ENCODE results near the gene ZBTB20. TPM values are rescaled to one million over a fixed set of nuclear protein-coding genes. Genes with fewer than 3 reads are reported as not detected.

The ZBTB20 gene
- total and polyA plus RNA-seq, 10 of the 15 experiments (the other 5 are each of a cell fraction or from before 2014, with no cell fraction given) = 0.20 to 5.5 (median 2.2) TPM

- FAIRE-seq (no peak), DNase-seq (ENCODE audit: low read depth, low spot score) (no peak), ATAC-seq (peak; percentile 62)
- SMC1A ChIA-PET (ENCODE audit: uncharacterized antibody, unreplicated experiment) = interaction anchor here (1.0 to 5.8 kb wide), 3 partner anchors 13 to 35 kb away, joined by 3 to 42 read pairs (median 15); partner anchors contain the start of gene TIGIT
- H3K4me2 ChIP-seq (ENCODE audit: control insufficient read depth, insufficient read depth) = peak overlapping the region; percentile 41; the same call in 1 of the 2 replicates
- WGBS (ENCODE audit: insufficient coverage, insufficient replicate concordance, low lambda C conversion rate, missing lambda C conversion rate) = 66% methylated on average over 4 of the region's 4 CpGs
- no TSS peak for BruUV-seq (replicated peaks)
- no peaks in the 10 kb centered on the region for H3K79me2 ChIP-seq (ENCODE audit: control insufficient read depth, insufficient read depth, low read length)
- no peak overlapping the region for H2AFZ ChIP-seq (ENCODE audit: control insufficient read depth, low read depth, low read length)
- H3K4me3 ChIP-seq = no peak overlapping the region
- RAD21 ChIA-PET (ENCODE audit: unreplicated experiment) = interaction anchor here (1.0 to 4.6 kb wide), 10 partner anchors 9 to 173 kb away, joined by 3 to 43 read pairs (median 3); no protein-coding TSS in a partner anchor
- H3K9me3 ChIP-seq (replicated peaks; ENCODE audit: control insufficient read depth, insufficient read depth, low read length) = peaks cover 7% of the 10 kb centered on the region; the same call in 2 of the 3 replicates
- CTCF ChIA-PET = interaction anchor here (1.0 to 5.1 kb wide), 7 partner anchors 8 to 91 kb away, joined by 3 to 39 read pairs (median 8); no protein-coding TSS in a partner anchor
- POLR2A ChIA-PET = interaction anchor here (0.8 to 1.5 kb wide), 5 partner anchors 14 to 114 kb away, joined by 3 to 6 read pairs (median 3); no protein-coding TSS in a partner anchor
- no peak overlapping the region; the same call in 1 of the 2 replicates for H3K27ac ChIP-seq (ENCODE audit: control insufficient read depth, insufficient read depth)
- no peaks in the 10 kb centered on the region for H4K20me1 ChIP-seq (ENCODE audit: control insufficient read depth, insufficient read depth)
- in situ Hi-C loops (cut with MboI) (no loop called here), intact Hi-C loops (cut with micrococcal nuclease; ENCODE audit: unreplicated experiment) (no loop called here)
- H3K36me3 ChIP-seq (ENCODE audit: control insufficient read depth in 2 of 2, insufficient read depth in 2 of 2, low read length in 1 of 2) = no peaks in the 10 kb centered on the region
- peaks cover 10% of the 10 kb centered on the region; the same call in 1 of the 2 replicates for H3K4me1 ChIP-seq (ENCODE audit: control insufficient read depth, insufficient read depth, low read length)
- no peaks in the 10 kb centered on the region for H3K27me3 ChIP-seq (replicated peaks in 1 of 2; ENCODE audit: control insufficient read depth in 2 of 2, insufficient read depth in 2 of 2, low read length in 1 of 2)
- no peak overlapping the region for H3K9ac ChIP-seq (ENCODE audit: control insufficient read depth, insufficient read depth, low read length)
- TF ChIP-seq SPI1 (IDR thresholded peaks at IDR 0.05; ENCODE audit: borderline replicate concordance, insufficient read depth, low read depth, low read length) (peak; percentile 52), BHLHE40 (IDR thresholded peaks at IDR 0.05; ENCODE audit: borderline replicate concordance in 1 of 2, low read depth in 2 of 2, low read length in 1 of 2) (peak in 1 of 2 experiments; percentile 21; a peak in 1 of 4 replicates), MYB (IDR thresholded peaks at IDR 0.05; ENCODE audit: borderline replicate concordance, low read depth, low read length) (no peak), IKZF1 (conservative IDR thresholded peaks at IDR 0.05) (peak; percentile 35; the same call in 1 of the 2 replicates), IKZF2 (IDR thresholded peaks at IDR 0.05) (peak in 1 of 2 experiments; percentile 6; a peak in 2 of 4 replicates), MEF2B (IDR thresholded peaks at IDR 0.05; ENCODE audit: partially characterized antibody, poor library complexity, severe bottlenecking) (no peak), DPF2 (IDR thresholded peaks at IDR 0.05) (peak; percentile 38; the same call in 1 of the 2 replicates), RUNX3 (IDR thresholded peaks at IDR 0.05; ENCODE audit: low read length) (peak; percentile 82), EP300 (IDR thresholded peaks at IDR 0.05; ENCODE audit: borderline replicate concordance in 1 of 2, control insufficient read depth in 1 of 2, low read depth in 2 of 2, low read length in 2 of 2) (peak in 1 of 2 experiments; percentile 54; a peak in 2 of 4 replicates), SMC3 (IDR thresholded peaks at IDR 0.05; ENCODE audit: borderline replicate concordance, low read length) (no peak), ZSCAN29 (IDR thresholded peaks at IDR 0.05) (peak; percentile 48; the same call in 1 of the 2 replicates), BCL11A (IDR thresholded peaks at IDR 0.05; ENCODE audit: low read depth, low read length) (0 out of 2 replicates have a peak, but pooled peaks have one; percentile 52)
- TF ChIP-seq, protein P1, sequence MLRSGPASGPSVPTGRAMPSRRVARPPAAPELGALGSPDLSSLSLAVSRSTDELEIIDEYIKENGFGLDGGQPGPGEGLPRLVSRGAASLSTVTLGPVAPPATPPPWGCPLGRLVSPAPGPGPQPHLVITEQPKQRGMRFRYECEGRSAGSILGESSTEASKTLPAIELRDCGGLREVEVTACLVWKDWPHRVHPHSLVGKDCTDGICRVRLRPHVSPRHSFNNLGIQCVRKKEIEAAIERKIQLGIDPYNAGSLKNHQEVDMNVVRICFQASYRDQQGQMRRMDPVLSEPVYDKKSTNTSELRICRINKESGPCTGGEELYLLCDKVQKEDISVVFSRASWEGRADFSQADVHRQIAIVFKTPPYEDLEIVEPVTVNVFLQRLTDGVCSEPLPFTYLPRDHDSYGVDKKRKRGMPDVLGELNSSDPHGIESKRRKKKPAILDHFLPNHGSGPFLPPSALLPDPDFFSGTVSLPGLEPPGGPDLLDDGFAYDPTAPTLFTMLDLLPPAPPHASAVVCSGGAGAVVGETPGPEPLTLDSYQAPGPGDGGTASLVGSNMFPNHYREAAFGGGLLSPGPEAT (IDR thresholded peaks at IDR 0.05; ENCODE audit: low read depth) = peak; percentile 50; the same call in 1 of the 2 replicates
- TF ChIP-seq, protein P2, sequence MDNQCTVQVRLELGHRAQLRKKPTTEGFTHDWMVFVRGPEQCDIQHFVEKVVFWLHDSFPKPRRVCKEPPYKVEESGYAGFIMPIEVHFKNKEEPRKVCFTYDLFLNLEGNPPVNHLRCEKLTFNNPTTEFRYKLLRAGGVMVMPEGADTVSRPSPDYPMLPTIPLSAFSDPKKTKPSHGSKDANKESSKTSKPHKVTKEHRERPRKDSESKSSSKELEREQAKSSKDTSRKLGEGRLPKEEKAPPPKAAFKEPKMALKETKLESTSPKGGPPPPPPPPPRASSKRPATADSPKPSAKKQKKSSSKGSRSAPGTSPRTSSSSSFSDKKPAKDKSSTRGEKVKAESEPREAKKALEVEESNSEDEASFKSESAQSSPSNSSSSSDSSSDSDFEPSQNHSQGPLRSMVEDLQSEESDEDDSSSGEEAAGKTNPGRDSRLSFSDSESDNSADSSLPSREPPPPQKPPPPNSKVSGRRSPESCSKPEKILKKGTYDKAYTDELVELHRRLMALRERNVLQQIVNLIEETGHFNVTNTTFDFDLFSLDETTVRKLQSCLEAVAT (IDR thresholded peaks at IDR 0.05) = 0 out of 2 replicates have a peak, but pooled peaks have one; percentile 21
- TF ChIP-seq, protein P3, sequence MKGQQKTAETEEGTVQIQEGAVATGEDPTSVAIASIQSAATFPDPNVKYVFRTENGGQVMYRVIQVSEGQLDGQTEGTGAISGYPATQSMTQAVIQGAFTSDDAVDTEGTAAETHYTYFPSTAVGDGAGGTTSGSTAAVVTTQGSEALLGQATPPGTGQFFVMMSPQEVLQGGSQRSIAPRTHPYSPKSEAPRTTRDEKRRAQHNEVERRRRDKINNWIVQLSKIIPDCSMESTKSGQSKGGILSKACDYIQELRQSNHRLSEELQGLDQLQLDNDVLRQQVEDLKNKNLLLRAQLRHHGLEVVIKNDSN (IDR thresholded peaks at IDR 0.05; ENCODE audit: borderline replicate concordance, extremely low read length, insufficient read depth, low read depth, low read length) = no peak
- TF ChIP-seq, protein P4, sequence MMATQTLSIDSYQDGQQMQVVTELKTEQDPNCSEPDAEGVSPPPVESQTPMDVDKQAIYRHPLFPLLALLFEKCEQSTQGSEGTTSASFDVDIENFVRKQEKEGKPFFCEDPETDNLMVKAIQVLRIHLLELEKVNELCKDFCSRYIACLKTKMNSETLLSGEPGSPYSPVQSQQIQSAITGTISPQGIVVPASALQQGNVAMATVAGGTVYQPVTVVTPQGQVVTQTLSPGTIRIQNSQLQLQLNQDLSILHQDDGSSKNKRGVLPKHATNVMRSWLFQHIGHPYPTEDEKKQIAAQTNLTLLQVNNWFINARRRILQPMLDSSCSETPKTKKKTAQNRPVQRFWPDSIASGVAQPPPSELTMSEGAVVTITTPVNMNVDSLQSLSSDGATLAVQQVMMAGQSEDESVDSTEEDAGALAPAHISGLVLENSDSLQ (IDR thresholded peaks at IDR 0.05) = peak; percentile 17; the same call in 1 of the 2 replicates
Measured at GRCh38 chr3:114327665-114328064, 819.4 kb downstream of the ZBTB20 start.
